ENCODE results near the gene SLC37A3.

DNA sequence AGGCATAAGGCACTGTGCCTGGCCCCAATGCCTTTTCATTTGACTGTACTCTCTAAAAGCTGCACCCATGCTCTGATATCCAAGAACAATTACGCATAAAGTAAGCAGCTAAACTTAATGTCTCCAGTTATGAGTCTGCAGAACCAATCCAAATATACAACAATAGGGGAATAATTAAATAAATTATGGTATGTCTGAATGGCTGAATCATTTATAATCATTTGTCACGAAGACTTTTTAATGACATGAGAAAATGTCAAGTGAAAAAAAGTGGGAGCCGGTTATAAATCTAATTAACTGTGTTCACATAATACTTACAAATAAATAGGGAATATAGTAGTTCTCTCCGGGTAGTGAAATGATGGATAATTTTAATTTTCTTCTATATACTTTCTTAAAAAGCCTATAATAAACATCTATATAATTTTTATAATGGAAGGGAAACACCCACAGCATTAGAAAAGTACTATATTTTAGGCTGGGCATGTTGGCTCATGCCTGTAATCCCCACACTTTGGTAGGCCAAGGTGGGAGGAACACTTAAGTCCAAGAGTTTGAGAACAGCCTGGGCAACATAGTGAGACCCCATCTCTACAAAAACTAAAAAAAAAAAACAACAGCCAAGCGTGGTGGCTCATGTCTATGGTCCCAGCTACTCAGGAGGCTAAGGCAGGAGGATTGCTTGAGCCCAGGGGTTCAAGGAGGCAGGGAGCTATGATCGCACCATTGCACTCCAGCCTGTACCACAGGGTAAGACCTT lies 14.2 kb downstream of the SLC37A3 start:
- TF ChIP-seq POLR2A (IDR thresholded peaks at IDR 0.05) (no peak), CTCF (IDR thresholded peaks at IDR 0.05) (no peak), POLR2AphosphoS5 (IDR thresholded peaks at IDR 0.05) (no peak)

Data from upper lobe of left lung (tissue), 4 donors.